Stimulated activated naive CD4-positive, alpha-beta T cell treated with Interleukin-2 at 50 U/mL for 16 hours (primary cell): Measurements from ENCODE around the gene CFAP299.

ENCODE experiments used
- DNase-seq: peaks from one replicate; lab custom pipeline; 2025; lab: John Stamatoyannopoulos, UW

CFAP299 gene

DNA sequence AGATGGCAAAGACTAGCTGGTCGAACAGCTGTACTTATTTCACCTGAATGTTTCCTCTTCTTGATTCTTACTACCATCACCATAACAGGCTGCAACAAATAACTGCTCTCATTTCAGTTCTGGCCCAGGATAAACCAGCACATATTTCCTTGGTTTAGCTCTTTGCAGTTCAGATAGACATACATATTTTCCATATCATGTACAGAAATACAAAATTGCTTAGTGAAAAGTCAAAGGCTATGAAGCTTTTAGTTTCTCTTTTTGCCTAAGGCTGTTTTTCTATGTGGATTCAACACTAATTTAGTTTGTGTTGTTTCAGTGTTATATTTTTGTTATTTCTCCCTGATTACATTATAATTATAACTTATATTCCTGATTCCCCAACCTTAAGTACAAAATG, 591.4 kb downstream of the CFAP299 start:
- DNase-seq = no peak

DNA sequence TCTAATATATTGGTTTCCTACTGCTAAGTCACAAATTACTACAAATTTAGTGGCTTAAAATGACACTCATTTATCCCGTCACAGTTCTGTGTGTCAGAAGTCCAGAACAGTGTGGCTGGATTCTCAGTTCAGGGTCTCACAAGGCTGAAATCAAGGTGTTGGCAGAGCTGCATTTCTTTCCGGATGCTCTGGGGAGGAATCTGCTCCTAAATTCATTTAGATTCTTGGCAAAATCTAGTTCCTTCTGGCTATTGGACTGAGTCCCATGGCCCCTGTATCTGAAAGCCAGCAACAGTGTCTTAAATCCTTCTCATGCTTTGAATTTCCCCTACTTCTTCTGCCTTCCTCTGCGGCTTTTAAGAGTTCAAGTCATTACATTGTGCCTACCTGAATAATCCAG, 591.9 kb downstream of the CFAP299 start:
- DNase-seq = no peak

DNA sequence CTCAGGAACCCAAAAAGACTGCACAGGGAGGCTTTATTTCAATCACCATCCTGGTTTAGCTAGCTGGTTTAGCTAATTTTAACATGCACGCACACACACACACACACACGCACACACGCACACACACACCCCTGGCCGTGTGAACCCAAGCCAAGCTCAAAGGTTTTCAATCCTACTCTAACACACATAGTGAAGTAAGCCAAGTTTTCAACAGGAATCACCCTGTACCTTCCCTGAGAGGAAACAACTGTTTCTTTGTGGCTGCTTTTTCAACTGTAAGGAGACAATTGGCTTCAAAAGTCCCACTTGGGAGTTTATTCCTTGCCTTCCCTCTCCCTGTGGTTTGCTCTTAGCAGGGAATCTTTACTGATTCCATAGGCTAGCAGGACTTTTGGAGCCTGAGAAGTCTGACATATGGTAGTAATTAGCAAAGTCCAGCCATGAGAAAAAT, 596.1 kb downstream of the CFAP299 start:
- no peak for DNase-seq

DNA sequence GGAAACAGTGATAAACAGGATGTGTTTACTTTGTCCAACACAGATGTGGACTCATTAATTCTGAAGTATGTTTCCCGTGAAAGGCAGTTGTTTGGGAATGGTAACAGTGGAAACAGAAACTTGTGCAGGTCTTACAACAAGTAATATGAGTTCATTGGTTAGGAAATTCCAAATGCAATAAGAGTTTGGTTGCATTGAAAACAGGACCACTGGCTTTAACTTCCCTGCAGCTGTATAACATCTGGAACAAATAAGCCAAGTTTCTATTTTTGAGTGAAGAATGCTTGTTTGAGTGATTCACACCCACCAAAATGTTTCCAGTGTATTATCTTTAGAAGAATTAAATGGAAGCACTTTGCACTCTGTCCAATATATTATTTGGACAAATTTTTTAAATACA, 612.6 kb downstream of the CFAP299 start:
- DNase-seq = no peak

DNA sequence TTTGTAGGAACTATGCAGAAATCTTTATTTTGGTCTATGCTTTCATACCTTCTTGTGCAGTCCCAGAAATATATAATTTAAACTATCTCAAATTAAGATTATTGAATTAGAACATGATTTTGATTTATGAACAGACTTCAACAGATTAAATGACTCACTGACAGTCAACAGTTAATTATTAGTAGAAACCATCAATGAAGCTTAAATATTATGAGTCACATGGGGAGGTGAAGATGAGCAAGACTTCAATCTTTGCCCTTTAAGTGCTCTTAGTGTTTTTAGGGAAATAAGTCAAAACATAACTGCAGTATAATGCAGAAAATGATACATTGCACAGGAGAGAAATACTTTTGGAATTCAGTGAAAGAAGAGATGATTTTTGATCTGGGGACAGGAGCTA, 613.5 kb downstream of the CFAP299 start:
- no peak for DNase-seq

DNA sequence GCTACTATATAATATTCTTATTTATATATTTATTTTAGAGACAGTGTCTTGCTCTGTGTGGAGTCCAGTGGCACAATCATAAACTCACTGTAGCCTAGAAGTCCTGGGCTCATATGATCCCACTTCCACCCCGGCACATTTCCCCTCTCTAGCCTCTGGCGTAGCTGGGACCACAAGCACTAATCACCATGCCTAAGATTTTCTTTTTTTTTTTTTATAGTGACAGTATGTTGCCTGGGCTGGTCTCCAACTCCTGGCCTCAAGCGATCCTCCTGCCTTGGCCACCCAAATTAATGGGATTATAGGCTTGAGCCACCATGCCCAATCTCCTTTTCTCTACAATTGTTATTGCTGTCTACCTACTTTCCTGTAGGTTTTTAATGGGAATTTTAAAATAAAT, 620.9 kb downstream of the CFAP299 start:
- no peak for DNase-seq

DNA sequence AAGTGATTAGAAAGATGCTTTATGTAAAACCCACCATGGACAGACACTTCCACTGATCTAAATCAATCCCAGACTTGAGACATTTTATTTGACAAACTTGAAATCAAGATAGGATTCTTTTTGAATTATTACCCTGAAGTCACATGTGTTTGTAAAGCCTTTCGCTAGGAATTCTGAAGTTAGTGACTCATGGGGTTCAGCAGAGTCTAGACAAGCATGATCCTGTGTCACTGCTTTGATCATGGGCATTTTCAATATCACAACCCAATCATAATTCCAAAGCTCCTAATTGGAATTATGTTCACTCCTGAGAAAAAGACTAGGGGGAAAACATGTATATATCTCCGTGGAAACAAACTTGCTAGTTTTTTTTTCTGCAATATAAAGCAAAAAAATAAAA, 627.5 kb downstream of the CFAP299 start:
- DNase-seq = no peak

DNA sequence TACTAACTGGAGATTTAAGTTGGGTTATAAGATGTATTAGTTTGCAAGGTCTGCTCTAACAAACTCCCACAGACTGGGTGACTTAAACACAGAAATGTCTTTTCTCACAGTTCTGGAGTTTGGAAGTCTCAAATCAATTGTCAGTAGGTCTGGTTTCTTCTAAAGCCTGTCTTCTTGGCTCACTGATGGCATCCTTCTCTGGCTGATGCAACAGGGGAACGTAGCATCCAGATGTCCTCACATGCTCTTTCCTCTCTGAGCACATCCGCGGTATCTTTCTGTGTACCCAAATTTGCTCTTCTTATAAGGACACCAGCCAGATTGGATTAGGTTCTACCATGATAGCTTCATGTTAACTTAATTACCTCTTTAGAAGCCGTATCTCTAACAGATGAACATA, 631.8 kb downstream of the CFAP299 start:
- no peak for DNase-seq

DNA sequence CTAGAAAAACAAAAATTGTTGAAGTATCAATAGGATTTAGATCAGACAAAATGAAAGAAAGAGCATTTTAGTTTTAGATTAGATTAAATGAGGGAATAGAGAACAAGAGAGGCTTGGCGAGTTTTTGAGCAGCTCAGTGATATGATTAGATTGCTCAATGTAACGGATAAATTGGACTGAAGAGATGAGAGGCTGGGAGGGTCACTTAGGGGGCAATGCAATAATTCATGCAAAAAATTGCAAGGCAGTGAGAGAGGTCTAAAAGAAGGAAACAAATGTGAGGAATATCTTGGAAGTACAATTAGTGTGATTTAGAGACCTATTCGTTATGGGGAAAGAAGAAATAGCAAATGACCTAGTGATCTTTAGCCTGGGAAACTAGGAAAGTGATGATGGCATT, 644.7 kb downstream of the CFAP299 start:
- DNase-seq = no peak

DNA sequence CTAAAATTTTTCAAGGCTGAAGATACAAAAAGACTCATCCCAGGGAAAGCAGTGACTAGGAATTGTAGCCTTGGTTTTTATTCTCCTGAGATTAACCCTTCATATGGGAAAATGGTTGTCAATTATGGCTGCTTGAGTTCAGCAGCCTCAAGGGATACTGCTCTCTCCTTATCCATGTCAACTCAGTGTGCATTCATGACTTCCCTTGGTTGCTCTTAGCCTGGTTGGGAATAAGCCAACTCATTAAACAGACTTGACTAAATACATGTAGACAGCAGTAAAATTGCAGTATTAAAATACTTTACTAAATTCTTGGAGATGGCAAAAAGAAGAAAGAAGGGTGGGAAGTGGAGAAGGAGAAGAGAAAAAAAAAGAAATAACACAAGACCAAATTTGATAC, 650.5 kb downstream of the CFAP299 start:
- no peak for DNase-seq

DNA sequence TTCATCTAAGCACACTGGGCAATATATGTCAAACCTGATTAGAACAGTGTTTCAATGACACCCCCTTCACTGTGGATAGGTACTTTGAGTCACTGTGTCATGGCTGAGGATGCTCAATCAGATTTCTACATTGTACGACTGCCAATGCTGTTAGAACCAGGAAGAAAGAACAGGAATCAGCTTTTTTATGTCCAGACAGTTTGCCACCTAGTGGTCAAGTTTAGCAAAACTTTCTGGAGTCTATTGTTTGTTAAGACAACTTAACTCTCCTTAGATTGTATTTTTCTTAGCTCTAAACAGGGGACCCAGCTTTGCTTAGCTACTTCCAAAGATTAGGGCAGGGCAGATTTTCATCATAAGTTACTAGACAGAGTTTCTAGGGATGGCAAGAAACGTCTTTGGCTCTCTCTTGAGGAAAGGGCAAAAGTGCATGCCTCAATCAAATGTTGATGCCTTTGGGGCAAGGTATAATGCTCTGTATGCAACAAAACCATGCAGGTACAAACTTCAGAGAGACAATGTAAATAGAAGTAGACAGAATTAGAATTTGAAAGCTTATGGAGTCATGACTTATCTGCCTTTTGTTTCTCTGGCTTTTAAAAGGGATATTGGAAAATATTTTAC, 654.5 kb downstream of the CFAP299 start:
- no peak for DNase-seq

DNA sequence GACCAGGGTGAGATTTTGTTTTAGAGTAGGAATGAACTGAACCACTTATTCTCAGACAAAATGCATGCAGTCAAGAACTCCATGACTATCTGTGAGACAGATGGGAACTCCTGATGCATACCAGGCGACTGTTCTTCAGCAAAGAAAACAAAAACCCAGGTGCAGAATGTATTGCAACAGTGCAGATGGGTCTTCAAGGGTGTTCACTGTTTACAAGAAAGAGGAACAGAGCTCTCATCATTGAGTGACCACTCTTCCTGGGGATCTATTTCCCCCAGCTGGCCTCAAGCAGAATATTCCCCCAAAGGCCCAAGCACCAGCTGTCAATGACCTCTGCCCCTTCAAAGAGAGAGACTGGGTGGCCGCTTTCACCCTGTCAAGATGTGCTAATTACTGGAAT, 655.3 kb downstream of the CFAP299 start:
- no peak for DNase-seq

DNA sequence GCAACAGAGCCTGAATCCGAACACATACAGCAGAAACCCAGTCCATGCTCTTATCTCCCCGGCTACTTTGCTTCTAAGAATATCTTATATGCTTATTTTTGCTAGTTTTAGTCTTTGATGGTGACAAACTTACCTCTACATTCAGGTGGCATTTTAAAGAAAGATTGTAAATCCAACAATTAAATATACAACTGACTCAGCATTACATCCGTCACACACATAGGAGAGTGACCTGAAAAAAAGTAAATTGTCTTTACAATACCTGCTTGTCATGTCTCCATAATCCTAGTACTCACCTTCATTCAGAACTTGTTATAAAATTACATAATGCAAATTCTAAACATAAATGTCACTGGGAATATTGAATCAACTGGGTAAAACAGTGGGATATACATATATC, 664.4 kb downstream of the CFAP299 start:
- DNase-seq = no peak

DNA sequence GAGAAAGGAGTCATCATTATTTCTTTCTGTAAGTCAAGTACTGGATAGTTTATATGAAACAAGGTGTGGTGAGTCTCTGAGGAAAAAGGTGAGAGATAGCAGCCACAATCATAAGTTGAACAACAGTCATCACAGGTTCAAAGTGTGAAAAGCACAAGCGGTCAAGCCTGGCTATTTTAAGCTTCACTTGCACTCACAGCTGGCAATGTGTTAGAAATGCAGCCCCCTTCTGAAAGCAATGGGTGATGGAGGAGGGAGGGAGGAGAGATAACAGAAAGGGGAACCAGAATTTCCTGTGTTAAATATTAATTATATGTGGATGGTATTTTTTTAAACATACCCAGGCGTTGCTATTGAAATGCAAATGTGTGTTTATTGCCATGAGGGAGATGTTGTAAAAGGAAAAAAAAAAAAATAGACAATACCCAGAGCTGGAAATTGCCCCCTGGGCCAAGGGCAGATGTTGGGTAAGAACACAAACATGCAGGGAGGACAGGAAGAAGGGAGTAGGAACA, 668.1 kb downstream of the CFAP299 start:
- no peak for DNase-seq

DNA sequence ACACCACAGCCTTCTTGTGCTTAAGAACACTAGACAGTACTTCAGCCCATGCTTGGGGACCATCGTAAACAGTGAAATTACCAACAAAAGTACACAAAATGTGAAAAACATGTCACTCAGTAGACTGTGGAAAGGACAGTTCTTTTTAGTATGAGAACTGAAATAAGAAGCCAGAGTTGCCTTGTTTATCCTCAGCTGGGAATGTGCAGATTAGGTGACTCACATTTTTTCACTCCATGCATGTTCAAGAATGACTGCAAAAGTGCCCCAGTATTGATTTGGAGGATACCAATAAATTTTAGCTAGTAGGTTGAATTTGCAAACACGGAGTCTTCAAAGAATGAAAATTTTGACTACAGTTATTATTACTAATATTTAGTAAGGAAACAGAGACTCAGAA, 671.9 kb downstream of the CFAP299 start:
- DNase-seq = no peak
